Stimulated activated CD4-positive, alpha-beta T cell treated with anti-CD3 and anti-CD28 coated beads, Interleukin-2, amount 100 ng/mL, for 24 hours (primary cell): ENCODE measurements around the gene MUC15.

Experiments used
- DNase-seq, 2 donors: peaks; one replicate each; pipeline ENCODE4 v3.0.0-alpha.2; 2020

MUC15 gene

DNA sequence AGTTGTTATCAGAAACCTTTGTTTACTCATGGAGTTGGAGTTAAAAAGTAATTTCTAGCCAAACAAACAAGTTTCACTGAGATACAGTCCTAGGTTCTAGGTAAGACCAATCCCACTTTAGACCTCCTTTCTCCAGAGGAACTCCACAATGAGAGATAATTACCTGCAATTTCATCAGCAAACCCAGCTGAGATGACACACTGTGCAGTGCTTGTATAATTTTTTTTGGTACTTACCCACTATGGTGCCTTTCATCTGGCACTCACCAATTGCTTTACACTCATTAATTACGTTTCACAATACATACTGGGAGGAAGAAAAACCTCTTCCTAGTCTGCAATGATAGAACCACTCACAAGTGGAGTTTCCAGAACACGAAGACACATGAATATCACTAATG lies 1.8 kb upstream of the MUC15 start:
- DNase-seq = no peak

DNA sequence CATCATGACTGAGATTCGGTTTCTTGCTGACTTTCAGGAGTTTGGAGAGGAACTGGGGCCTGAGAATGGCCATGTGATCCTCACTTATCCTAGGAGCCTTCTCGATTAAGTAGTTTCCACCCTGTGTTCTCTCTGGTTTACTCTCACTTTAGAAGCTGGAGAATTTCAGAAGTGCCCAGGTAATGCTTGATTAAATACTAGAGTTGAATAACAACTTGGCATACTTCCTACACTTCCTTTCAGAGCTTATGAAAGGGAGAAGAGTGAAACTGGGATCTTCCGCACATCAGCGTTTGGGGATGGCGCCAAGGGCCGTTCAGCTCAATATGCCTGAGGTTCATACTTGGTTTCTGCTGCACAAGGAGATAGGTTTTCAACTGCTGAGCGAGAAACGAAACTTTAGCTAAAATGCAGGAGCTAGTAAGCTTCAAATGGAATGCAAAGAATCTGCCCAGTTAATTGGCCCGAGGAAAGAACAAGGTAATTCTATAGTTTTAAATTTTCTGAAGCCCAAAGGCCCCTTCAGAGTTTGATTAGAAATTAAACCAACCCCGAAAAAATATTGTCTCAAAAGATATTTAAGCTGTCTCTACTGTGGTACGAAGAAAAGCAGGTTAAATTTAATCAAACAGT lies 823 bp upstream of the MUC15 start:
- DNase-seq = no peak

DNA sequence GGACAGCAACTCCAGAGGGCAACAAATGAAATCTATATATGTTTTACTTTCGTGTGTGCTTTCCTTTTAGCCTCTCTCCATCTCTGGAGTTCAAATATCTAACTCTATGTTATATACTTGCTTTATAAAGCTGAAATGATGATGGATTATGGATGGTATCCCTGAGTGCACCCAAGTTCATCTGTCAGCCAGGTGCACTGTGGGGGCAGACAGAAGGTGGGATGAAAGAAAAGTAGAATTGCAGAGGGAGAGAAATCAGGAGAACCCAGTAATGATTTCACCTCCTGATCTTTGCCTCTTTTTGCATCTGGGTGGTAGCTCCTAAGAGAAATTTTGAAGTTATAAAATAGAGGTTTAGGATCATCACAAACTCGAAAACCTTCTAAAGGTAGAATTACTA lies 2.4 kb downstream of the MUC15 start:
- DNase-seq = no peak

DNA sequence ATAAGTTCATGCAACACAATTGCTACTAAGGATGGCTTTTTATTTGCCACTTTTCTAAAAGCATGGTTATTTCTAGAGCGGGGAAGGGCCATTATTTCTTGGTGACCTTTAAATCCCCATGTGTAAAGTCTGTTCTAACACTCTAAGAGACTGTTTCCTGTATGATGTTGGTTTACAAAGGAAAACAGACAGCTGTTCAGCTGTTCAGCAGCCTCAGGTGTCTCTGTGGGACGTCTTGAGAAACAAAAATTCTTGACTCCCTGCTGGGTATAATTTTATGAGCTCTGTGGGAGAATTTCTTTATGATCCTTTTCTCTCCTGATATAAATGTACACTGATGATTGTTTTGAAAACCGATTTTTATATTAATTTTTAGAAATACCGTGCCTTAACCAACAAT lies 13.9 kb downstream of the MUC15 start:
- DNase-seq = no peak

DNA sequence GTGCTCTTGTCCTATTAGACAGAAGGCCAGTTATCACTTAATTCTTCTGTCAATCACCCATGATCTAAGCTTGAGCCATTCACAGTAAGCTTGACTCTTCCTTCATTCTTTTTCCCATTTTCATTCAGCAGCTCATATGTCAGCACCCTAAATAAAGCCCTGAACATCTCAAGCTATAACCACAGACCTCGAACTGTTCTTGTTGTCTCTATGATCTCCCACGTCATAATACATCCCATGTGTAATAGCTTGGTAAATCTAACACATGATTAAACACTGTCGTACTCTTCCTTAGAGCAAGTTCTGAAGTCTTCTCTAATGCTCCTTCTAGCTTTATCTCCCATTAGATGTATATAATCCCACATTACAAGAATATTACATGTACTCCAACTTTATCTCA lies 14.4 kb downstream of the MUC15 start:
- no peak for DNase-seq

DNA sequence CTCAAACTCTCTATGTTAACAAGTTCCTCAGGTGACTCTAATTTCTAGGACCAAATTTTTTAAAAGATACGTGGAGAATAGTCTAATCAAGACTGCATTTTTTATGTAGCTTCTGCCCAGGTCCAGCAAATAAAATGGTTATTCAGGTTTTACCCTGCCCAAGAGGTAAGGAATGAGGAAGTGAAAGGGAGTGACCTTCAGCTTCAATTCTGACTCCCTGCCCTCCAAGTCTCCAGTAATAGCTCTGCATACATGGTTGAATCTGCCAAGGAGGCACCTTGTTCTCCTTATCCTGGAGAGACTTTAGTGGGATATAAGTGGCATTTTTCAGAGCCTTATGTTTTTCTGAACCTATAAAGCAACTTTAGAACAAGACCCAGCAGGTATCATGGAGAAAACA lies 15.5 kb downstream of the MUC15 start:
- DNase-seq = no peak

DNA sequence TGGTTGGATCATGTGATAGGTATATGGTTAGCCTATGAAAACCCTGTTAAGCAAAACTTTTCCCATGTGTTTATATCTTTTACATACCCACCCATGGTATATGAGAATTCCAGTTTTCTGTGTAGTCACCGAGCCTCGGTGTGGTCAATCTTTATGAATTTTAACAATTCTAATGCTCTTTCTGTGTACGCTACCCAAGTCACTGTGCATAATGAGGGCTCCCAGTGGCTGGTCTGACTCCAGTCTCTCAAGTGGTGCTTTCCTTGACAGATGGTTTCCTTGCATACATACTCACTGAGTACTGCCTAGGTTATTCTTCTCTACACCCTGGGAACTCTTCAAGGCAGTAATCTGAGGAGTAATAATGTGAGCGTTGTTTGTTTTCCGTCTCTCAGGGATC lies 17.6 kb downstream of the MUC15 start:
- DNase-seq = no peak

DNA sequence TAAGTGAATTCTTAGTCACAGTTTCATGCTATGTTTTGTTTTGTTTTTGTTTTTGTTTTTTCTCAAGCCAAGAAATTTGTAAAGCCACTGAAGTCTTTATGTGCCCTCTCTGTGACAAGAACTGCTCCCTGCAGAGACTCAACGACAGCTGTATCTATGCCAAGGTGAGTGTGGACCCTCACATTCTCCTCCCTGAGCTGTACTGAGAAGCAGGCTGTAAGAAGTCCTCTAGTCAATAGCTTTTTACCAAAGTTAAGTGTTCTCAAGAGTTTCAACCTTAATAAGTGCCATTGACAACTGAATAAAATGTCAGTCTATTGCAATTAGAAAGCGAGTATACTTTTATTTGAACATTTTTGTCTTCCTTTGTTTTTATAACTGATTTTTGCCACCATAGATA lies 18.9 kb downstream of the MUC15 start:
- no peak for DNase-seq

DNA sequence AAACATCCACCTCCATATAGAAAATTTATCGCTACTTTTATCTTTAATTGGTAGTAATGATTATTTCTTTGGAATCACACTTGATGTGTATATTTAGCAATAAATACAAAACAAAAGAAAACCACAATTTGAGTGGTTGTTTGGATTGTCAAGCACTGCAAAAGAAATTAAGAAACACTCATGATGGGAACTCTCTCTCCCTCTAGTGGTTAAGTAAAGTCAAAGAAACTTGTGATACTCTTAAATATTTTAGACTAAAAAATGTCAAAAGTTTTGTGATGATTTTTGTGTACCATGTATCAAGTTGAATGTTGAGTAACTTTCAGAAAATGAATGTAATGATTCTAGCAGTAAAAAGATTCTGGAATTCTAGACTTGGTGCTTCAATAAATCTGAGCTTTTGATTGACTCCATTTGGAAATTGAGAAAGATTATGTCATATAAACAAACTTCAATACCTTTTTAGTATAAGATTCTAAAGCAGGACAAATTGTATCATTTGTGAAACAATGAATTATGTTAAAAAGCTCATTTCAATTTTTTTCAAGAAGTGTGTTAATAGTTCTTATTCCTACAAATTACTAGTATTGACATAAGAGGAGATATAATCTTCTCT lies 20.8 kb downstream of the MUC15 start:
- DNase-seq = no peak

DNA sequence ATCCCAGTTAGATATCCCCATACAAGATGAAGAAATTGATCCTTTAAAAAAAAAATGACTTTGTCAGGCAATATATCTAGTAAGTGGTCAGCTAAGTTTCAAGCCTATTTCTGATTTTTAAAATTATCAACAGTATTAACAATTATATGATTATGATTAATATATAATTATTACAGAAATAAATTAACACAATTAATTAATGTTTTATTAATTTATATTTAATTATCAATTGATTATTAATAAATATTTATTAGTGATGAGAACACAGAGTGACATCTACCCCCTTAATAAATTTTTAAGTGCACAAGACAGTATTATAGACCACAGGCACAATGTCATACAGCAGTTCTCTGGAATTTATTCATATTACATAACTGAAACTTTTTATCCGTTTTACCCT lies 22.0 kb downstream of the MUC15 start:
- no peak for DNase-seq

DNA sequence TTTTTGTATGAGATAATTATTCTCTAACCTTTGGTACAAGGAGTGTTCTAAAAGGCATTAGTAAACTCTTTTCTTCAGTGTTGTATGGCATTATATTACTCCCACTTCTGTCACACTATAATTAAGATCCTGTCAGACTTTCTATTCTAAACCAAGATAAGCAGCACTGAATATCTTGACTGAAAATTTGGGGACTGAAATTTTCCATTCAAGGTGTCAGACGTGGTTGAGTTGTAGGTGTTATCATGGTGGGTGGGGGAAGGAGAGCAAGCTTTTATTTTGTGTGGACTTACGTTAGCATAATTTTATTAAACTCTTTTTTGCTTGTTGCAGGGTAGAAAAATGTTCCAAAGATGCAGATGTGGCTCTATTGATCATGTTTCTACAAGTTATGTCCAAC lies 22.9 kb downstream of the MUC15 start:
- DNase-seq = no peak

DNA sequence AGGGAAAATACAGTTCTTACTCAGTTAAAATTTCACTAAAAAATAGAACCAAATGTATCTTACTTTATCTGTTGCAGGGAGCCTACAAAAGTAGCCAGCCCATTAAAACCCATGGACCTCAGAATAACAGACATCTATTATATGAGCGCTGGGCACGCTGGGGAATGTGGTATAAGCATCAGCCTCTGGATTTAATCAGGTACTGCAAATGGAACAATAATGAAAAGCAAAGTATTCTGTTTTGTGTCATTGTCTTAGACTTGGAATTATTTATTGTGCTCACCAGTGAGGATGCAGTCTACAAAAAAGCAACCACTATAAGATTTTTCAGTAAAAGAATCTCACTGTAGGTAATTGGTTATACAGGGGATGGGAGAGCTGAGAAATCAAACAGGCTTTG lies 30.2 kb downstream of the MUC15 start:
- DNase-seq = no peak

DNA sequence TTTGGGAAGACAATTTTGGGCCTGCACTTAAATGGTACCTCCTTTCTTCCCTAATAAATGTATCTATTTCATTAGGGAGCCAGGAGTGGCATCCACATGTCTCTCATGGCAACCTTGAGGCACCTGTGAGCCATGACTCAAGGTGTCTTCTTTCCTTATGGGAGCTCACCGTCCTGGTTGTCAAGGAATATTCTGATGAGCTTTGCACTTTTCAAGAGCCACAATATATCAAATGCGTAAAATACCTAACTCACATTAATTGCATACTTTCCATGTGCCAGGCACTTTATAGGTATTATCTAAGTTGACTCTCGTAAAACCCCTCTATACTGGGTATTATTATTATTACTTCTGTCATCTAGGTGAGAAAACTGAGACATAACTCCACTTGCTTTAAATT lies 32.5 kb downstream of the MUC15 start:
- DNase-seq = no peak

DNA sequence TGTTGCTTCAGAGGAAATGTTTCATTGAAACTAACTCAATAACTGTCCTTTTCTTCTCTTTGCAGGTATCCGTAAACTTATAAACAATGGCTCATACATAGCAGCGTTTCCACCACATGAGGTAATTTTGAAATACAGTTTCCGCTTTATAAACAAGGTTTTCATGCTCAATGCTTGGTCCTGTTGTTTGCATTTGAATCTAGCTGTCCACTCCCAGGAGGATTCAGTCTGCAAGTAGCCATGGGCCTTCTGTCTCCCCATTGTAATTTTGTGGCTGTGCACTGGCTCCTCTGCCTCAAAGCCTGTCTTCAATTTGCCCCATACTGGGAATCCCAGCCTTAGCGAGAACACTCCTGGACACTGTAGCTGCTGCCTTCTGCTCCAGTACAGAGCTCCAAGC lies 34.7 kb downstream of the MUC15 start:
- no peak for DNase-seq

DNA sequence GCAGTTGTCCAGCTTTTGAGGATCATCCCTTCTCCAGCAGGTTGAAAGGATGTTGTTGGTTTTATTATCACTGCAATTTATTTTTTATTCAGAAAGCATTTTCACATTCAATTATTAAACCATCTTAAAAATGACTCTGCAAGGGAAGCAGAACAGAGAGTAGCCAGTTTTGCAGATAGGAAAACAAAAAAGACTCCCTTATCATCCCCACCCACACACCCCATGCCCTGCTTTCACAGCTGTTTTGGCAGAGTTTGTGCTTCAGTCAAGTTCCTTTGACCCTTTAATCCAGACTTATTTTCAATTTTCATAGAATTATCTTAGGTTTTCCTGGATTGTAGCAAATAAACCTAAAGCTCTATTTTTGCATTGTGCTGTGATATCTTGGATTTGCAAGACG lies 44.4 kb downstream of the MUC15 start:
- no peak for DNase-seq

DNA sequence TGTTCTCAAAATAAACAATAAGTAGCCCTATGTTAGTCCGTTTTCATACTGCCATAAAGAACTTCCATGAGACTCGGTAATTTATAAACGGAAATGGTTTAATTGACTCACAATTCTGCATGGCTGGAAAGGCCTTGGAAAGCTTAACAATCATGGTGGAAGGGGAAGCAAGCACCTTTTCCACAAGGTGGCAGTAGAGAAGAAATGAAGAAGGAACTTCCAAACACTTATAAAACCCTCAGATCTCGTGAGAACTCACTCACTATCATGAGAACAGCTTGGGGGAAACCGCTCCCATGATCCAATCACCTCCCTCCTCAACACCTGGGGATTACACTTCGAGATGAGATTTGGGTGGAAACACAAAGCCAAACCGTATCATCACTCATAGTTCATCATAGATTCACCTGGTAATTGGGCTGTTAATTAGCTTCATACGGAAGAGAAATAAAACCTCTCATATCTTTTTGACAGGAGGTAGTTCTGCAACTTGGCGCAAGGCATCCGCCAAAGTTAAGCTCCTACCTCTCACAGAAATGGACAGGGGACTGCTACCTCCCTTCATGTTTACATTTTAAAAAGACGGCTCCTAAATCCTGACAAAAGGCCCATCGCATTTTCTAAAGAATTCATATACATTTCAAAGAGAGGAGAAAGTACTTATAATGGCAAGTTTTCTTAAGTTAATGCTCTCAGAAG lies 49.0 kb downstream of the MUC15 start:
- no peak for DNase-seq

DNA sequence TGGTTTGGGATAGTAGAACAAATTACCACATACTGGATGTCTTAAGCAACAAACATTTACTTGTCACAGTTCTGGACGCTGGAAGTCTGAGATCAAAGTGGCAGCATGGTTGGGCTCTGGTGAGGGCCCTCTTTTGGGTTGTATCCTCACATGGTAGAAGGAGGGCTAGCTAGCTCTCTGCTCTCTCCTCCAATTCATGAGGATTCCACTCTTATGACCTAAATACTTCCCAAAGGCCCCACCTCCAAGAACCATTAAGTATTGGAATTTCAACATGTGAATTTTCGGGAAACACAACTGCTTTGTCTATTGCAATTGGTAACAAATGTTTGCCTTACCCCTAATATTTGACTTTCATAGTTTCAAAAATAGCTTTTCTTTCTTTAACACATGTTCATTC lies 52.6 kb downstream of the MUC15 start:
- DNase-seq = no peak

DNA sequence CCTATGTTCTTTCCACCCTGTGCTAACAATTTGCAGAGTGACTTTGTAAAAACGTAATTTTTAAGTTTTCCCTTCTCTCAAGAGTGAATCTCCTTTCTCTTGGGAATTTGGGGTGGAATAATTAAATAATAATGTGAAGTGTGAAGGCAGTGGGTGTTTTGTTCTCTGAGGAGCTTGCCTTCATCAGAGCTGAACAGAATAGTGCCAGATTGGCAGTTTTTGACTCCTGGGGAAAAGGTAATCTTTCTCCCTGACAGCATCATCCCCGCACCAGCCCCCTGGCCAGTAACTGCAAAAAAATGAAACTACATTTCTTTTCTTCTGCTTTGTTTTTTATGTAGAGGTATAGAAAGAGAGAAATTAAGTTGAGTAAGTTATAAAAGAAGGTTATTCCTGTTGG lies 59.9 kb downstream of the MUC15 start:
- no peak for DNase-seq

DNA sequence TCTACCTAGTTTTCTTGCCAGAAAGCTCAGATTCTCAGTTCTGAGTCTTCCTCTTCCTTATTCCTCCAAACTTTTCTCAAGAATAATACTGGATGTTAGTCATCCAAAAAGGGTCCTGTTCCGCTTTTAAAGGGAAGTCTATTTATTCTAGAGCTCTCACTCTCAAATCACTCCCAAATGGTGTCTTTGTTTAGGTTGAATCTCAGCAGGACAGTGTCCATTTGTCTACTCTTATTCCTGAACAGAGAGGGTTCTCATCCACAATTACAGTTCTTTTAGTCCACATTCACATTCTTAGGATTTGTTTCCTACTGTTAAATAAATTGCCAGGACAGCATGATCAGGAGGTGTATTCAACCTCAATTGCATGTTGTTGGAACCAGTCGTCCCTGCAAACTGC lies 61.3 kb downstream of the MUC15 start:
- no peak for DNase-seq

DNA sequence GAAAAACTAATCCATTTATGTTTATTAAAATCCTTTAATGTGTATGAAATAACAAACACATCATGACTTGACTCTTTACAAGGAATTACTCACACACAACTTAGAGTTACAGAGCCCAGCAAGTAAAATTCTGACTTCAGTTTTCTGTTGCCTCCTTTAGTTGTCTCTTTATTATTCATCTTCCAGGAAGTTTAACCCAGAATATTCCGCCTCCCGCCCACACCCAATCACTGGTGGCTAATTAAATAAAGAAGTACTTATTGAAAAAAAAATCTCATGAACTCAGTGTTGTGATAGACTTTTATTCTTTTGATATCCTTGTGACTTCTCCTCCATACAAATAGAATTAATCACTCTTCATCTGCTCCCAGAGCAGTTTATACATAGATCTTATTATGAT lies 61.9 kb downstream of the MUC15 start:
- no peak for DNase-seq
